ENCODE data around the gene SLC30A5. TPM values are rescaled to one million over a fixed set of nuclear protein-coding genes. Genes with fewer than 3 reads are reported as not detected.
"Not testable (repeated sequence)": the region's sequence is repeated elsewhere in the genome, so short reads cannot be mapped to it uniquely, and the experiment has no call there.

The SLC30A5 gene
- total RNA-seq, 2 donors from 2014 or later = 30.3 to 35.0 TPM

GRCh38 chr5:69099302-69099701 lies 5.5 kb downstream of the SLC30A5 start:
- no peaks in the 10 kb centered on the region for H3K9me3 ChIP-seq
- no peak for TF ChIP-seq CTCF (IDR thresholded peaks at IDR 0.05)
- TF ChIP-seq POLR2A (IDR thresholded peaks at IDR 0.05) = no peak
- no peak for DNase-seq
- peaks cover 36% of the 10 kb centered on the region for H3K4me1 ChIP-seq
- intact Hi-C loops (cut with DNase I) = no loop called here
- WGBS, 2 donors = 61 to 68% methylated on average over 3 of the region's 3 CpGs
- peaks cover 0 to 2% of the 10 kb centered on the region in 2 donors for H3K36me3 ChIP-seq (replicated peaks in 1 of 2; ENCODE audit: insufficient read depth in 1 of 2, low read depth in 2 of 2)
- no peaks in the 10 kb centered on the region for H3K27me3 ChIP-seq
- H3K27ac ChIP-seq = no peak overlapping the region
- no peak for ATAC-seq
- H3K4me3 ChIP-seq = no peak overlapping the region

GRCh38 chr5:69103521-69103920 lies 9.7 kb downstream of the SLC30A5 start:
- TF ChIP-seq POLR2A (IDR thresholded peaks at IDR 0.05) (no peak), CTCF (IDR thresholded peaks at IDR 0.05) (no peak)

GRCh38 chr5:69105996-69106906 lies 12.4 kb downstream of the SLC30A5 start:
- ATAC-seq = no peak
- H3K36me3 ChIP-seq (replicated peaks in 1 of 2; ENCODE audit: insufficient read depth in 1 of 2, low read depth in 2 of 2) = peaks cover 0 to 24% of the 10 kb centered on the region in 2 donors

More at GRCh38 chr5:69103521-69103920, 9.7 kb downstream of the SLC30A5 start:
- DNase-seq (no peak), ATAC-seq (no peak)
- intact Hi-C loops (cut with DNase I) = no loop called here
- Histone ChIP-seq H3K27me3 (no peaks in the 10 kb centered on the region), H3K9me3 (no peaks in the 10 kb centered on the region), H3K27ac (no peak overlapping the region), H3K4me3 (no peak overlapping the region), H3K4me1 (peaks cover 11% of the 10 kb centered on the region), H3K36me3 (replicated peaks in 1 of 2; ENCODE audit: insufficient read depth in 1 of 2, low read depth in 2 of 2) (peaks cover 0 to 14% of the 10 kb centered on the region in 2 donors)
- 61 to 95% methylated on average over 3 of the region's 3 CpGs for WGBS, 2 donors

GRCh38 chr5:69108367-69108766 lies 14.6 kb downstream of the SLC30A5 start:
- intact Hi-C loops (cut with DNase I); H3K4me1 ChIP-seq; H3K4me3 ChIP-seq; H3K27me3 ChIP-seq; ATAC-seq; H3K27ac ChIP-seq; DNase-seq; H3K9me3 ChIP-seq: not testable (repeated sequence)
- 93 to 98% methylated on average over 7 of the region's 7 CpGs for WGBS, 2 donors
- H3K36me3 ChIP-seq (replicated peaks in 1 of 2; ENCODE audit: insufficient read depth in 1 of 2, low read depth in 2 of 2) = peaks cover 0 to 24% of the 10 kb centered on the region in 2 donors

More at GRCh38 chr5:69105996-69106906, 12.4 kb downstream of the SLC30A5 start:
- H3K27me3 ChIP-seq = no peaks in the 10 kb centered on the region
- no peak overlapping the region for H3K4me3 ChIP-seq
- no peak for DNase-seq
- WGBS, 2 donors = 77 to 87% methylated on average over 4 of the region's 4 CpGs
- H3K4me1 ChIP-seq = no peaks in the 10 kb centered on the region
- intact Hi-C loops (cut with DNase I) = no loop called here
- H3K27ac ChIP-seq = no peak overlapping the region
- TF ChIP-seq CTCF (IDR thresholded peaks at IDR 0.05) (no peak), POLR2A (IDR thresholded peaks at IDR 0.05) (no peak)
- H3K9me3 ChIP-seq = no peaks in the 10 kb centered on the region

- DNase-seq (no peak), ATAC-seq (no peak)
- intact Hi-C loops (cut with DNase I) = no loop called here
- H3K9me3 ChIP-seq = no peaks in the 10 kb centered on the region
- TF ChIP-seq POLR2A (IDR thresholded peaks at IDR 0.05) (no peak), CTCF (IDR thresholded peaks at IDR 0.05) (no peak)
- no peak overlapping the region for H3K27ac ChIP-seq
- 91 to 92% methylated on average over 1 of the region's 1 CpG for WGBS, 2 donors
- no peaks in the 10 kb centered on the region for H3K4me1 ChIP-seq
- peaks cover 9 to 32% of the 10 kb centered on the region in 2 donors for H3K36me3 ChIP-seq (replicated peaks in 1 of 2; ENCODE audit: insufficient read depth in 1 of 2, low read depth in 2 of 2)
- no peak overlapping the region for H3K4me3 ChIP-seq
- H3K27me3 ChIP-seq = no peaks in the 10 kb centered on the region
Observed at GRCh38 chr5:69113851-69114250, 20.0 kb downstream of the SLC30A5 start.
